Measurements from ENCODE around the gene ARPC1B. TPM values are rescaled to one million over a fixed set of nuclear protein-coding genes. Genes with fewer than 3 reads are reported as not detected.

ARPC1B gene
- polyA plus RNA-seq, 1 donor from 2014 or later: 728 TPM

- Mint-ChIP-seq H3K9me3 (no peaks in the 10 kb centered on the region), H3K4me3 (peak overlapping the region in 1 of 4 donors; percentile 17), H3K4me1 (peaks cover 7 to 9% (median 9%) of the 10 kb centered on the region in 3 donors), H3K36me3 (peaks cover 3% of the 10 kb centered on the region), H3K27ac (peak overlapping the region in 1 of 3 donors; percentile 69), H3K27me3 (no peaks in the 10 kb centered on the region)
These were observed 16.5 kb downstream of the ARPC1B start for GRCh38 chr7:99390941-99391602.

GRCh38 chr7:99392046-99392445 is 17.5 kb downstream of the ARPC1B start:
- peak overlapping the region; percentile 90 to 96 (median 93) for H3K27ac Mint-ChIP-seq
- H3K27me3 Mint-ChIP-seq: no peaks in the 10 kb centered on the region
- peak overlapping the region; percentile 80 to 92 (median 85) for H3K4me3 Mint-ChIP-seq
- peaks cover 3% of the 10 kb centered on the region for H3K36me3 Mint-ChIP-seq
- H3K4me1 Mint-ChIP-seq: peaks cover 7 to 9% (median 9%) of the 10 kb centered on the region in 3 donors
- no peaks in the 10 kb centered on the region for H3K9me3 Mint-ChIP-seq

- no peaks in the 10 kb centered on the region for H3K27me3 Mint-ChIP-seq
- peaks cover 3% of the 10 kb centered on the region for H3K36me3 Mint-ChIP-seq
- peaks cover 9 to 10% (median 9%) of the 10 kb centered on the region in 3 donors for H3K4me1 Mint-ChIP-seq
- H3K9me3 Mint-ChIP-seq: no peaks in the 10 kb centered on the region
- peak overlapping the region; percentile 90 to 96 (median 93) for H3K27ac Mint-ChIP-seq
- peak overlapping the region; percentile 80 to 95 (median 90) for H3K4me3 Mint-ChIP-seq
These were observed 18.3 kb downstream of the ARPC1B start for GRCh38 chr7:99392659-99393354.

- H3K36me3 Mint-ChIP-seq: peaks cover 1% of the 10 kb centered on the region
- peaks cover 9 to 13% (median 13%) of the 10 kb centered on the region in 3 donors for H3K4me1 Mint-ChIP-seq
- H3K9me3 Mint-ChIP-seq: no peaks in the 10 kb centered on the region
These were observed 19.0 kb downstream of the ARPC1B start for GRCh38 chr7:99393355-99394187.

GRCh38 chr7:99394188-99394502 is 19.6 kb downstream of the ARPC1B start:
- H3K27ac Mint-ChIP-seq: peak overlapping the region in 1 of 3 donors; percentile 32
- no peaks in the 10 kb centered on the region for H3K9me3 Mint-ChIP-seq
- H3K36me3 Mint-ChIP-seq: peaks cover 1% of the 10 kb centered on the region

More at GRCh38 chr7:99393355-99394187, 19.0 kb downstream of the ARPC1B start:
- H3K4me3 Mint-ChIP-seq: peak overlapping the region; percentile 80 to 95 (median 90)
- H3K27ac Mint-ChIP-seq: peak overlapping the region; percentile 90 to 96 (median 93)
- no peaks in the 10 kb centered on the region for H3K27me3 Mint-ChIP-seq

GRCh38 chr7:99395616-99396327 is 21.2 kb downstream of the ARPC1B start:
- Mint-ChIP-seq H3K4me1 (peaks cover 12 to 16% (median 13%) of the 10 kb centered on the region in 3 donors), H3K27ac (peak overlapping the region in 1 of 3 donors; percentile 32), H3K36me3 (peaks cover 1% of the 10 kb centered on the region), H3K27me3 (no peaks in the 10 kb centered on the region), H3K9me3 (no peaks in the 10 kb centered on the region), H3K4me3 (no peak overlapping the region)

More at GRCh38 chr7:99394188-99394502, 19.6 kb downstream of the ARPC1B start:
- Mint-ChIP-seq H3K4me1 (peaks cover 9 to 16% (median 13%) of the 10 kb centered on the region in 3 donors), H3K27me3 (no peaks in the 10 kb centered on the region), H3K4me3 (peak overlapping the region in 2 of 4 donors; percentile 44 to 63)

GRCh38 chr7:99396418-99397296 is 22.1 kb downstream of the ARPC1B start:
- no peaks in the 10 kb centered on the region for H3K27me3 Mint-ChIP-seq
- H3K9me3 Mint-ChIP-seq: no peaks in the 10 kb centered on the region
- peaks cover 1% of the 10 kb centered on the region for H3K36me3 Mint-ChIP-seq
- H3K4me1 Mint-ChIP-seq: peaks cover 12 to 19% (median 13%) of the 10 kb centered on the region in 3 donors
- H3K27ac Mint-ChIP-seq: peak overlapping the region in 2 of 3 donors; percentile 67 to 91
- H3K4me3 Mint-ChIP-seq: peak overlapping the region in 1 of 4 donors; percentile 40

- H3K4me3 Mint-ChIP-seq: peak overlapping the region in 3 of 4 donors; percentile 21 to 83 (median 40)
These were observed 22.9 kb downstream of the ARPC1B start for GRCh38 chr7:99397297-99397983.

GRCh38 chr7:99398891-99399445 is 24.4 kb downstream of the ARPC1B start:
- peaks cover 7 to 10% (median 8%) of the 10 kb centered on the region in 3 donors for H3K4me1 Mint-ChIP-seq
- no peaks in the 10 kb centered on the region for H3K27me3 Mint-ChIP-seq
- H3K4me3 Mint-ChIP-seq: peak overlapping the region in 1 of 4 donors; percentile 70
- peaks cover 4% of the 10 kb centered on the region for H3K36me3 Mint-ChIP-seq
- peak overlapping the region in 2 of 3 donors; percentile 73 to 87 for H3K27ac Mint-ChIP-seq
- H3K9me3 Mint-ChIP-seq: no peaks in the 10 kb centered on the region

More at GRCh38 chr7:99397297-99397983, 22.9 kb downstream of the ARPC1B start:
- H3K27me3 Mint-ChIP-seq: no peaks in the 10 kb centered on the region
- peak overlapping the region in 1 of 3 donors; percentile 87 for H3K27ac Mint-ChIP-seq
- H3K9me3 Mint-ChIP-seq: no peaks in the 10 kb centered on the region
- peaks cover 10 to 19% (median 13%) of the 10 kb centered on the region in 3 donors for H3K4me1 Mint-ChIP-seq
- no peaks in the 10 kb centered on the region for H3K36me3 Mint-ChIP-seq

GRCh38 chr7:99399597-99399996 is 25.1 kb downstream of the ARPC1B start:
- H3K36me3 Mint-ChIP-seq: peaks cover 4% of the 10 kb centered on the region
- peaks cover 10 to 12% (median 10%) of the 10 kb centered on the region in 3 donors for H3K4me1 Mint-ChIP-seq
- no peak overlapping the region for H3K4me3 Mint-ChIP-seq
- peak overlapping the region in 2 of 3 donors; percentile 72 to 87 for H3K27ac Mint-ChIP-seq
- H3K27me3 Mint-ChIP-seq: no peaks in the 10 kb centered on the region
- H3K9me3 Mint-ChIP-seq: no peaks in the 10 kb centered on the region

GRCh38 chr7:99402854-99403253 is 28.3 kb downstream of the ARPC1B start:
- Mint-ChIP-seq H3K4me1 (peaks cover 21 to 24% (median 22%) of the 10 kb centered on the region in 3 donors), H3K4me3 (peak overlapping the region in 2 of 4 donors; percentile 53 to 78), H3K36me3 (peaks cover 4% of the 10 kb centered on the region), H3K27me3 (no peaks in the 10 kb centered on the region), H3K27ac (peak overlapping the region in 2 of 3 donors; percentile 57 to 64), H3K9me3 (no peaks in the 10 kb centered on the region)

GRCh38 chr7:99403764-99404163 is 29.2 kb downstream of the ARPC1B start:
- H3K4me1 Mint-ChIP-seq: peaks cover 20 to 24% (median 21%) of the 10 kb centered on the region in 3 donors
- H3K36me3 Mint-ChIP-seq: peaks cover 4% of the 10 kb centered on the region
- peak overlapping the region; percentile 29 to 78 (median 65) for H3K27ac Mint-ChIP-seq
- H3K9me3 Mint-ChIP-seq: no peaks in the 10 kb centered on the region
- no peaks in the 10 kb centered on the region for H3K27me3 Mint-ChIP-seq
- H3K4me3 Mint-ChIP-seq: peak overlapping the region in 2 of 4 donors; percentile 38 to 53

Data from IgD-negative memory B cell (primary cell).